ENCODE measurements around the gene EHBP1L1. TPM values are rescaled to one million over a fixed set of nuclear protein-coding genes. Genes with fewer than 3 reads are reported as not detected.

EHBP1L1 gene
- total and polyA plus RNA-seq, 2 of the 13 experiments (the other 11 are each of a cell fraction or from before 2014, with no cell fraction given), result 8.3 to 10.6 TPM

GRCh38 chr11:65575568-65576231, at the start of gene EHBP1L1 (continued):
- no peak for TF ChIP-seq ATF6 (CRISPR knock-in tag; conservative IDR thresholded peaks at IDR 0.05)
- no peak for TF ChIP-seq SSRP1 (CRISPR knock-in tag; IDR thresholded peaks at IDR 0.05)
- TF ChIP-seq MTF2 (CRISPR knock-in tag; IDR thresholded peaks at IDR 0.05; ENCODE audit: borderline replicate concordance), result no peak
- TF ChIP-seq TARDBP (CRISPR knock-in tag; IDR thresholded peaks at IDR 0.05), result no peak
- TF ChIP-seq ZNF75D (CRISPR knock-in tag; IDR thresholded peaks at IDR 0.05; ENCODE audit: borderline replicate concordance), result no peak
- no peak for TF ChIP-seq RAD51 (IDR thresholded peaks at IDR 0.05; ENCODE audit: borderline replicate concordance)
- no peak for TF ChIP-seq MXD3 (CRISPR knock-in tag; IDR thresholded peaks at IDR 0.05)
- no peak for TF ChIP-seq ZNF142 (CRISPR knock-in tag; IDR thresholded peaks at IDR 0.05)
- no peak for TF ChIP-seq KMT2B (CRISPR knock-in tag; IDR thresholded peaks at IDR 0.05)
- no peak for TF ChIP-seq ZFP37 (CRISPR knock-in tag; IDR thresholded peaks at IDR 0.05; ENCODE audit: borderline replicate concordance)
- TF ChIP-seq CENPX (CRISPR knock-in tag; IDR thresholded peaks at IDR 0.05), result no peak
- no peak for TF ChIP-seq SNAPC5 (CRISPR knock-in tag; IDR thresholded peaks at IDR 0.05; ENCODE audit: borderline replicate concordance)
- no peak for TF ChIP-seq RERE (CRISPR knock-in tag; IDR thresholded peaks at IDR 0.05; ENCODE audit: low read depth)
- TF ChIP-seq KLF12 (CRISPR knock-in tag; IDR thresholded peaks at IDR 0.05; ENCODE audit: borderline replicate concordance), result no peak
- no peak for TF ChIP-seq RBAK (CRISPR knock-in tag; IDR thresholded peaks at IDR 0.05)
- TF ChIP-seq NCOR1 (IDR thresholded peaks at IDR 0.05; ENCODE audit: borderline replicate concordance, low read length), result no peak

Measured in HepG2 (cell line).